ENCODE data around the gene OCIAD2. TPM values are rescaled to one million over a fixed set of nuclear protein-coding genes. Genes with fewer than 3 reads are reported as not detected.
"Not testable (repeated sequence)": the region's sequence is repeated elsewhere in the genome, so short reads cannot be mapped to it uniquely, and the experiment has no call there.

OCIAD2 gene
- total RNA-seq, 4 donors from 2014 or later = 4.4 to 71.7 (median 30.3) TPM

DNA sequence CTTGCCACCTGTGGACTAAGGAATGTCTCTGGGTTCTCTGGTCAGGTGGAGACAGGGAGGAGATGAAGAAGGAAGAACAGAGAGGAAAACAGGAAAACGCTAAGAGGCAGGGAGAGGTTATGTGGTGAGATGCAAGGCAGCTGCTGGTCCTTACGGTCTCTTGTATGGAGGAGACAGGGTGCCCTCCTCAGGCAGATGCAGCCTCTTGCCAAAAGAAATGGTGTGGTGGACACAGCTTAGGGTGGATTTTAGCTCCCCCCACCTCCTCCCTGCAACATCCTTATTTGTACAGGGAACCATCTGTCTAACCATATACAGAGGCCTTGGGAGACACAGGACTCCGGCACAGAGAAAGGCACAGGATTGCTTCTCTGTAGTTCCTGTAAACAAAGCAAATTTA is 9.7 kb downstream of the OCIAD2 start:
- Histone ChIP-seq H3K36me3 (peaks cover 0 to 30% (median 11%) of the 10 kb centered on the region in 4 donors), H3K27ac (no peak overlapping the region)
- intact Hi-C loops (cut with DNase I; ENCODE audit: low total_unique reads) = no loop called here

DNA sequence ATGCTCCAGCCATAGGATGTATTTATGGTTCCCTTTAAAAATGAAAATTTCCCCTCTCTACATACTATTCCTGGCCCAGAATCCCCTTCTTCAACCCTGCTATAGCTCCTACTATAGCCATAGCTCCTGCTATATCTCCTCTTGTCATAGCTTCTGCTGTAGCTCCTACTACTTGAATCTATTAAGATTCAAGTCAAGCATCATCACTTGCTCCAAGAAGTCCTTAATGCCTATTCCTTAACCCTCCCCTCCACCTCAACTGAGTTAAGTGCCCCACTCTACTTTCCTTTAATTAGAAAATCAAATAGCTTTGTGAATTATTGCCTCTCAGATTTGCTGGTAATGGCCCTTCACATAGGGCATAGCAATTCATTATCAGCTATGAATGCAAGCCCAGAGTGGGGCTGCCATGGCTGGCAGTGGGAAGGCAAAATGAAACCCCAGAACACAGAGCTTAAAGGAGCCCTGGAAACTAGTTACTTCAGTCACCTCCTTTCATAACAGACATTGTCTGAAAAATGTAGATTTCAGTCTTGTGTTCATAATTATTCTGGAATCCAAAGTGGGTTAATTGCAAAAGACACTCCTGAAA is 15.4 kb downstream of the OCIAD2 start:
- H3K36me3 ChIP-seq = peaks cover 0 to 25% (median 12%) of the 10 kb centered on the region in 4 donors
- H3K9me3 ChIP-seq = no peaks in the 10 kb centered on the region
- H3K4me1 ChIP-seq = no peaks in the 10 kb centered on the region
- intact Hi-C loops (cut with DNase I; ENCODE audit: low total_unique reads) = no loop called here
- no peak for DNase-seq
- H3K27me3 ChIP-seq = no peaks in the 10 kb centered on the region
- in situ Hi-C loops (cut with MboI; ENCODE audit: low pct_ligation_motif_present in 1 of 4, low pct_unique_long_range_greater_than_20kb in 1 of 4, low sequenced_read_pairs in 3 of 4) = no loop called here
- TF ChIP-seq POLR2A (IDR thresholded peaks at IDR 0.05) = no peak
- TF ChIP-seq EP300 (IDR thresholded peaks at IDR 0.05; ENCODE audit: low read depth) = no peak
- TF ChIP-seq POLR2AphosphoS5 (IDR thresholded peaks at IDR 0.05) = no peak
- TF ChIP-seq, protein P1, sequence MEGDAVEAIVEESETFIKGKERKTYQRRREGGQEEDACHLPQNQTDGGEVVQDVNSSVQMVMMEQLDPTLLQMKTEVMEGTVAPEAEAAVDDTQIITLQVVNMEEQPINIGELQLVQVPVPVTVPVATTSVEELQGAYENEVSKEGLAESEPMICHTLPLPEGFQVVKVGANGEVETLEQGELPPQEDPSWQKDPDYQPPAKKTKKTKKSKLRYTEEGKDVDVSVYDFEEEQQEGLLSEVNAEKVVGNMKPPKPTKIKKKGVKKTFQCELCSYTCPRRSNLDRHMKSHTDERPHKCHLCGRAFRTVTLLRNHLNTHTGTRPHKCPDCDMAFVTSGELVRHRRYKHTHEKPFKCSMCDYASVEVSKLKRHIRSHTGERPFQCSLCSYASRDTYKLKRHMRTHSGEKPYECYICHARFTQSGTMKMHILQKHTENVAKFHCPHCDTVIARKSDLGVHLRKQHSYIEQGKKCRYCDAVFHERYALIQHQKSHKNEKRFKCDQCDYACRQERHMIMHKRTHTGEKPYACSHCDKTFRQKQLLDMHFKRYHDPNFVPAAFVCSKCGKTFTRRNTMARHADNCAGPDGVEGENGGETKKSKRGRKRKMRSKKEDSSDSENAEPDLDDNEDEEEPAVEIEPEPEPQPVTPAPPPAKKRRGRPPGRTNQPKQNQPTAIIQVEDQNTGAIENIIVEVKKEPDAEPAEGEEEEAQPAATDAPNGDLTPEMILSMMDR (IDR thresholded peaks at IDR 0.05) = no peak
- no peak overlapping the region for H3K27ac ChIP-seq
- H3K4me3 ChIP-seq = no peak overlapping the region

More for the DNA sequence above, 9.7 kb downstream of the OCIAD2 start:
- no peak for TF ChIP-seq POLR2A (IDR thresholded peaks at IDR 0.05)
- Histone ChIP-seq H3K4me3 (no peak overlapping the region), H3K27me3 (no peaks in the 10 kb centered on the region), H3K9me3 (no peaks in the 10 kb centered on the region), H3K4me1 (no peaks in the 10 kb centered on the region)
- 83 to 92% methylated on average over 2 to 3 of the region's 3 CpGs for WGBS, 2 donors (ENCODE audit: low coverage in 1 of 2)
- no peak for DNase-seq
- in situ Hi-C loops (cut with MboI; ENCODE audit: low pct_ligation_motif_present in 1 of 4, low pct_unique_long_range_greater_than_20kb in 1 of 4, low sequenced_read_pairs in 3 of 4) = no loop called here

DNA sequence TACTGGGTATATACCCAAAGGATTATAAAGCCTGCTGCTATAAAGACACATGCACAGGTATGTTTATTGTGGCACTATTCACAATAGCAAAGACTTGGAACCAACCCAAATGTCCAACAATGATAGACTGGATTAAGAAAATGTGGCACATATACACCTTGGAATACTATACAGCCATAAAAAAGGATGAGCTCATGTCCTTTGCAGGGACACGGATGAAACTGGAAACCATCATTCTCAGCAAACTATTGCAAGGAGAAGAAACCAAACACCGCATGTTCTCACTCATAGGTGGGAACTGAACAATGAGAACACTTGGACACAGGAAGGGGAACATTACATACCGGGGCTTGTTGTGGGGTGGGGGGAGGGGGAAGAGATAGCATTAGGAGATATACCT is 16.8 kb downstream of the OCIAD2 start:
- H3K4me3 ChIP-seq; H3K27me3 ChIP-seq; DNase-seq; H3K4me1 ChIP-seq; intact Hi-C loops (cut with DNase I; ENCODE audit: low total_unique reads); in situ Hi-C loops (cut with MboI; ENCODE audit: low pct_ligation_motif_present in 1 of 4, low pct_unique_long_range_greater_than_20kb in 1 of 4, low sequenced_read_pairs in 3 of 4); H3K27ac ChIP-seq; H3K9me3 ChIP-seq: not testable (repeated sequence)
- 100% methylated on average over 1 to 3 of the region's 3 CpGs for WGBS, 2 donors (ENCODE audit: low coverage in 1 of 2)
- peaks cover 0 to 24% (median 11%) of the 10 kb centered on the region in 4 donors for H3K36me3 ChIP-seq

DNA sequence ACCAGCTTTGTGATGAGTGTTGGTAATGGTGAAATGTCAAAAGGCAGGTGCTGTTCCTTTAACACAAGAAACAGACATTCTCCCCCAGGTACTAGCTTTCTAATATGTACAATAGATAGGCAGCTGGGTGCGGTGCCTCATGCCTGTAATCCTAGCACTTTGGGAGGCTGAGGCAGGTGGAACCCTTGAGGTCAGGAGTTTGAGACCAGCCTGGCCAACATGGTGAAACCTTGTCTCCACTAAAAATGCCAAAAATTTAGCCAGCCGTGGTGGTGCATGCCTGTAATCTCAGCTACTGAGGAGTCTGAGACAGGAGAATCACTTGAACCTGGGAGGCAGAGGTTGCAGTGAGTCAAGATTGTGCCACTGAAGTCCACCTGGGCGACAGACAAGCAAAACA is 24.9 kb downstream of the OCIAD2 start:
- H3K27ac ChIP-seq; in situ Hi-C loops (cut with MboI; ENCODE audit: low pct_ligation_motif_present in 1 of 4, low pct_unique_long_range_greater_than_20kb in 1 of 4, low sequenced_read_pairs in 3 of 4); H3K4me3 ChIP-seq; intact Hi-C loops (cut with DNase I; ENCODE audit: low total_unique reads); H3K36me3 ChIP-seq; H3K27me3 ChIP-seq; H3K4me1 ChIP-seq; DNase-seq; H3K9me3 ChIP-seq: not testable (repeated sequence)
- WGBS, 2 donors (ENCODE audit: low coverage in 1 of 2) = 86 to 100% methylated on average over 1 to 3 of the region's 3 CpGs

DNA sequence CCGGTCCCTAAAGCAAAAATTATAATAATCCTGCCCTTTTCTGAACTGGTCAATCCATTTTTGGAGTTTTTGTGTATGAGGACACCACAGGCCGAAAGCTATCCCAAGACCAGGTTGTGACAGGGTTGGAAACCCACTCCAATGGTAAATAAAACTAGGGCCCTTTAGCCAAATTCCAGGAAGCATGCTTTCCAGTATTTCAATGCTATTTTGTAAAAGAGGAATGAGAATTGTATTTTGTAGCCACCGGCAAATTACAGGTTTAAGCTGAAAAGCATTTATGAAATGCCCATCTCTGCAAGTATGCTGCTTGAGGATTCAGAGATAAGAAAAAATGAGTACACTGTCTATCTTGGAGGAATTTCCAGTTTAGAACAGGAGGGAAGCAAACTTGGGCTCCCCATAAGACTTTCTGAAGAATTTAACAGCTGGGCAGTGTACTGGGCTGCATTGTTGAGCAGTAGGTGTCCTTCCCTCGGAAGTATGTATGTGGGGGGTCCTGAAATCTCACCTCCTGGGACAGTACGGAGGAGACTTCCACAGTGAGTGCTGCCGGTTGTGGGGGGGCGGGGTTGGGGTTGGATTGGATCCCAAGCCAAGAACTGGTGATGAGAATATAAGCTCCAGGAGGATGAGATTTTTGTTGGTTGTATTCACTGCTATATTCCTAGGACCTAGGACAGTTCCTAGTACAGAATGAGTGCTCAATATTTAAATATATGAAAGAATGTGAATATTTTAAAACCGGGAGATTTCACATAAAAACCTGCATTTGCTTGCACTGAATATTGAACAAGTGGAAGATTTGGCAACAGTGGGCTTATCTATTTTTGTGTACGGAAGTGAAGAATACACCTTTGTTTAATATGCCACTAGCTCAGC is 26.8 kb downstream of the OCIAD2 start:
- Histone ChIP-seq H3K4me3 (no peak overlapping the region), H3K27me3 (no peaks in the 10 kb centered on the region), H3K9me3 (no peaks in the 10 kb centered on the region), H3K4me1 (no peaks in the 10 kb centered on the region), H3K27ac (no peak overlapping the region), H3K36me3 (no peaks in the 10 kb centered on the region)
- in situ Hi-C loops (cut with MboI; ENCODE audit: low pct_ligation_motif_present in 1 of 4, low pct_unique_long_range_greater_than_20kb in 1 of 4, low sequenced_read_pairs in 3 of 4) = no loop called here
- 65 to 82% methylated on average over 4 to 9 of the region's 9 CpGs for WGBS, 2 donors (ENCODE audit: low coverage in 1 of 2)
- TF ChIP-seq POLR2A (IDR thresholded peaks at IDR 0.05) = no peak
- TF ChIP-seq EP300 (IDR thresholded peaks at IDR 0.05; ENCODE audit: low read depth) = no peak
- TF ChIP-seq, protein P1 (IDR thresholded peaks at IDR 0.05) = no peak
- no peak for TF ChIP-seq POLR2AphosphoS5 (IDR thresholded peaks at IDR 0.05)
- intact Hi-C loops (cut with DNase I; ENCODE audit: low total_unique reads) = no loop called here
- DNase-seq = no peak
